GM12864 (cell line): ENCODE results near the gene WWOX.

Experiments used
- DNase-seq: peaks from one replicate; pipeline ENCODE4 v3.0.0-alpha.2; 2011; ENCODE audit warnings: low read depth
- H3K4me3 ChIP-seq: 2 replicates; pipeline ENCODE4 v1.5.1; 2011; ENCODE audit warnings: mild to moderate bottlenecking, low read depth, low read length, control low read depth
- TF ChIP-seq, protein P1 (sequence below): IDR thresholded peaks from 2 replicates; pipeline ENCODE4 v1.5.1; 2011; ENCODE audit warnings: low read depth, mild to moderate bottlenecking, moderate library complexity, low read length, control low read depth, inconsistent platforms; ENCODE audit errors: missing control alignments

WWOX gene

DNA sequence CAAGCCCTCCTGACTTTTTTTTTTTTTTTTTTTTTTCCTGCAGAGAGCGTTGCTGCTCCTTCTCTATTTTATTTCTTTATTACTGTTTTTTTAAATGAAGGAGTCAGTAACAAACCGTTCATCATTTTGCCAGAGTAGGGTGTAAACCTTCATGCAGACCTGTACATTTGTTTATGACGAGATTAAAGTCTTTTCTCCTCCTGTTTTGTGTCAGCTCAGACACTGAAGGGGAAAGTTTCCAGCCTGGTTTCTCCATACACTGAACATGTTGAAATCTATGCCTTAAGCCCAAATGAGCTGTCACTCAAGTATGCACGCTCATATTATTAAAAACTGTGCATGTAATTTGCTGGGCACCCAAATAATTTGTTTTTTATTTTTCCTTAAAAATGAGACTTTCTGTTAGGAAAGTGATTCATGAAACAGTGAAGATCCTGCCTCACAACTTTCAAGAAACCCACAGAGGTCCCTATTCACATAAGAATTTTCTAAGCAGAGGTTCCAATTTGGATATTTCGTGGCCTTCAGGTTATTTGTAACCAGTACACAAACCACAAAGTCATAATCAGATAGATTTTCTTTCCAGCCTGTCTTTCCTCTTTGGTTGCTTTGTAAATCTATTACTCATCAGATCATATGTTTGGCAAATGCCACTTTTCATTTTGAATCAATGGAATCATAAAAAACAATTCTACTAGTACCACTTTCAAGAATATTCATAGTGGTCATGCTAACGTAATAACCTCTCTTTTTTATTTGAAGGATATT lies 800.8 kb downstream of the WWOX start:
- DNase-seq, result no peak
- TF ChIP-seq, protein P1, sequence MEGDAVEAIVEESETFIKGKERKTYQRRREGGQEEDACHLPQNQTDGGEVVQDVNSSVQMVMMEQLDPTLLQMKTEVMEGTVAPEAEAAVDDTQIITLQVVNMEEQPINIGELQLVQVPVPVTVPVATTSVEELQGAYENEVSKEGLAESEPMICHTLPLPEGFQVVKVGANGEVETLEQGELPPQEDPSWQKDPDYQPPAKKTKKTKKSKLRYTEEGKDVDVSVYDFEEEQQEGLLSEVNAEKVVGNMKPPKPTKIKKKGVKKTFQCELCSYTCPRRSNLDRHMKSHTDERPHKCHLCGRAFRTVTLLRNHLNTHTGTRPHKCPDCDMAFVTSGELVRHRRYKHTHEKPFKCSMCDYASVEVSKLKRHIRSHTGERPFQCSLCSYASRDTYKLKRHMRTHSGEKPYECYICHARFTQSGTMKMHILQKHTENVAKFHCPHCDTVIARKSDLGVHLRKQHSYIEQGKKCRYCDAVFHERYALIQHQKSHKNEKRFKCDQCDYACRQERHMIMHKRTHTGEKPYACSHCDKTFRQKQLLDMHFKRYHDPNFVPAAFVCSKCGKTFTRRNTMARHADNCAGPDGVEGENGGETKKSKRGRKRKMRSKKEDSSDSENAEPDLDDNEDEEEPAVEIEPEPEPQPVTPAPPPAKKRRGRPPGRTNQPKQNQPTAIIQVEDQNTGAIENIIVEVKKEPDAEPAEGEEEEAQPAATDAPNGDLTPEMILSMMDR, result no peak
- no peak overlapping the region for H3K4me3 ChIP-seq

DNA sequence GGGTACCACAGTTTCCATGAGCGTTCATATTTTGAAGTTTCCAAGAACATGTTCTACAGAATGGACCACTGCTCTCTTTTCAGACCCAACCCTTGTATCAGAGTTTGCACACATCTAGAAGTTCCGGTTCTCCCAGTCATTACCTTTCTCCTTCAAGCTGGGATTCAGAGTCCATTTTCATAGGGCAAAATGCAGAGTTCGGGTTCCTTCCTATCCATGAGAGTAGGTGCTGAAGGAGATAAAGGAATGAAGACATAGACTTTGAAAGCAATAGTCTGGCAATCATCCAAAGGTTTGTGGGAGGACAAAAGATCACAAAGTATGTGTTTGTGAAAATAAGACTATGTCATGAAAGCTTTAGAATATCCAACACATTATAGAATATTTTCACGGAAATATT lies 801.5 kb downstream of the WWOX start:
- no peak overlapping the region for H3K4me3 ChIP-seq
- DNase-seq, result no peak
- TF ChIP-seq, protein P1, result no peak

DNA sequence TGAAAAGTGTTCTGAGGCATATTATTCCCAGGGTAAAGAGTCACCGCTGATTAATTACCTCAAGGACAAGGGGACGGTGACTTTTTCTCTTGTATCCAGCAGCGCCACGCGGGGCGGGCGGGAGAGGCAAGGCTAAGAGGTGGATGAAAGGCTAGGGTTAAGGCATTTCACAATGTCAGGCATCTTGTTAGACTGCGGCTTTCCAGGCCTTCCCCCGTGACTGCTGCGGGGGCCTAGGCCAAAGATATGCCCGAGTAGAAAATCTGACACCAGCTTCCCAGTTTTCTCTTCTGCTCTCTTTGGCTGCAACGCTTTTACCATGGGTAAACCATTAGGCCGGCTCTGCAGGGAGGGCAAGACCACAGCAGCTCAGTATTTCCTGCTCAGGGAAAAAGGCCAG lies 802.9 kb downstream of the WWOX start:
- no peak for DNase-seq
- no peak overlapping the region for H3K4me3 ChIP-seq
- TF ChIP-seq, protein P1, result no peak

DNA sequence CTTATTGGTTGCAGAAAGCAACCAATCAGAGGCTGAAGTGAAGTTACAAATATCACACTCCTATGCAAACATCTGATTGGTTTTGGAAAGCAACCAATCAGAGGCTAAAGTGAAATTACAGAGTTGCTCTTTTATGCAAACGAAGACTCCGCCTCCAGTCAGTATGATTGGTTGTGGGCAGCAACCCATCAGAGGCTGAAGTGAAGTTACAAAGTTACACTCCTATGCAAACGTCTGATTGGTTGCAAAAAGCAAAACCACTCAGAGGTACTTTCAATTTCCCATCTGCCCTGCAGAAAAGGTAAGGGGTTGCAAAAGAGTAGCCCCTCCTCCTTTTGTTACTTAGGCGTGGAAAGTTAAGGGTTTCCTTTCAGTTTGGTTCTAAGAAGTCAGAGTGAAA lies 803.8 kb downstream of the WWOX start:
- H3K4me3 ChIP-seq, result no peak overlapping the region
- no peak for DNase-seq
- TF ChIP-seq, protein P1, result no peak

DNA sequence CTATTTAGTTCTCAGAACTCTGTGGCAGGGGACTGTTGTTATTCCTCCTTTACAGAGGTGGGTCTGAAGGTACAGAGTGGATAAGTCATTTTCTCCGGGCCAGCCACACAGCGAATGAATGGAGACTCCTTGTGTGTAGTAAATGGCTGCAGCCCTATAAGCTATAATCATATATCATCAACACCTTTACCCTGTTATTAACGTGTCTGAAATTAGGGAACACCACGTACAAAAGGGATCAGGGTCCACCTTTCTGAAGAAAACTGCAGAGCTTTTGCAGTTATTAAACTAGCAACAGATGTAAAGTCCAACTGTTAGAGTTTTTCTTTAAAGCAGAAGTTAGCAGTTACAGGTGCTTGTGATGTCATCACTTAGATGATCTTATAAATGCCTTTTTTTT lies 804.4 kb downstream of the WWOX start:
- TF ChIP-seq, protein P1, result no peak

DNA sequence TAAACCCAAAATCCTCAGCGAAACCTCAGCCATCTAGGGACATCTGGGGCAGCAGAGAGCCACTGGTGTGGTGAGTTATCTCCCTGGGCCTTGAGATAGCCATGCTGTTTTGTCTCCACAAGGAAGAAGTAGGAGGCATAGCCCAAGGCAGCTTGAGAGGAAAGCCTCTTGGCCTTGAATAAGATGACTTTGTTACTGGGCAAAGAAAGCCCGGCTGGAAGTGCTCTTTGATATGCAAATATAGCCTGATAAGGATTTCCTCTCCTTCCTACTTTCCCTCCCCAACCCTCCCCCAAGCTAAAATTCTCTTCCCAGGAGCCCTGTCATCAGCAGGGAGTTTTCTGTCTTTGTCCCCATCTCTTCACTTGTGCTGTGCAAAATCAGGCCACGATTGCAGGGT lies 806.7 kb downstream of the WWOX start:
- TF ChIP-seq, protein P1, result no peak
- DNase-seq, result no peak
- H3K4me3 ChIP-seq, result no peak overlapping the region

More for the DNA sequence above, 804.4 kb downstream of the WWOX start:
- H3K4me3 ChIP-seq, result no peak overlapping the region
- no peak for DNase-seq

DNA sequence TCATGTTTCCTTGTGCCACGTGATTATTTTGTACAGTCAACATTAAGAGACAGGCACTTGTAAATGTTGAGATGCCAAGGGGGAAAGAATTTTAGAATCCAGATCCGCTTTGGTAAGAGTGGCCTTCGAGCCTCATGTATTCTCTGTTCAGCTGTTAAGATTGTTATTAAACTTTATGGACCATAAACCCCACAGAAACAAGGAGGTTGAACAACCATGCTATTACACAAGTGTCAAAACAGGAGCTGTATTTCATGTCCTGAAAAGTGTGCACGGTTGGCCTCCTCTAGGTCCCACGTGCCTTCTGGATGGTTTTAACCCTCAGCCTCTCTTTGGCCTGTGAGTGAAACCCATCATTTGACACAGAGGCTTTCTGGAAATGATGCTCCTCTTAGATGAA lies 809.8 kb downstream of the WWOX start:
- TF ChIP-seq, protein P1, result no peak
- no peak overlapping the region for H3K4me3 ChIP-seq
- DNase-seq, result no peak
